ENCODE results near the gene GPR65.

GPR65 gene

DNA sequence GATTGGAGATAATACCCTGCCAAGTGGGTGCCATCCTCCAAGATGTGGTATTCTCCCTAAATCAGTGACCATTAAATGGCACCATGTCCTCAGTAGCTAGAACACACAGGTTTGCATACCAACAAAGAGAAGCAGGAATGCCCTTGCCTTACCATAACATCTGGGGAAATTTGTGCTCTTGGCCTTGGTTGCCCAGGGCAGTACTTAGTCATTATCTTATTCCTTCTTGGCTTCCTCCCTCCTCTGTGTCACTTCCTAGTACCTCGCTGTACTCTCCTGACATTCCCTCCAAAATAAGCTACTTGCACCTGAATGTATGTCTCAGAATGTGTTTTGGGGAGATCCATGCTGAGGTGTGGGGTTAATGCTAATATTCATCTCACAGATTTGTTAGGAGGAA, 43.4 kb downstream of the GPR65 start:
- no peak overlapping the region for H3K4me3 ChIP-seq (ENCODE audit: low read length, poor library complexity, severe bottlenecking)
- H3K4me2 ChIP-seq (ENCODE audit: low read depth, low read length, poor library complexity, severe bottlenecking) = no peak overlapping the region
- H3K9me3 ChIP-seq (ENCODE audit: insufficient read depth, low read depth, low read length) = no peaks in the 10 kb centered on the region
- no peaks in the 10 kb centered on the region for H3K79me2 ChIP-seq (ENCODE audit: insufficient read depth, low read length)
- TF ChIP-seq EZH2phosphoT487 (IDR thresholded peaks at IDR 0.05; ENCODE audit: borderline replicate concordance) (no peak), CTCF (conservative IDR thresholded peaks at IDR 0.05; ENCODE audit: low read length) (no peak)
- no peaks in the 10 kb centered on the region for H3F3A ChIP-seq (ENCODE audit: low read depth)
- H3K9ac ChIP-seq (ENCODE audit: low read depth, low read length, poor library complexity, severe bottlenecking) = no peak overlapping the region
- H3K27me3 ChIP-seq (ENCODE audit: insufficient read depth, low read length, poor library complexity, severe bottlenecking) = no peaks in the 10 kb centered on the region
- no peaks in the 10 kb centered on the region for H3K9me2 ChIP-seq (replicated peaks; ENCODE audit: low read depth, low read length)
- no peaks in the 10 kb centered on the region for H3K4me1 ChIP-seq (ENCODE audit: insufficient read depth, low read length, poor library complexity, severe bottlenecking)
- H3K36me3 ChIP-seq (ENCODE audit: insufficient read depth, low read length) = no peaks in the 10 kb centered on the region
- H4K20me1 ChIP-seq (ENCODE audit: insufficient read depth, low read length, poor library complexity, severe bottlenecking) = no peaks in the 10 kb centered on the region
- no peak overlapping the region for H2AFZ ChIP-seq (ENCODE audit: low read length)

DNA sequence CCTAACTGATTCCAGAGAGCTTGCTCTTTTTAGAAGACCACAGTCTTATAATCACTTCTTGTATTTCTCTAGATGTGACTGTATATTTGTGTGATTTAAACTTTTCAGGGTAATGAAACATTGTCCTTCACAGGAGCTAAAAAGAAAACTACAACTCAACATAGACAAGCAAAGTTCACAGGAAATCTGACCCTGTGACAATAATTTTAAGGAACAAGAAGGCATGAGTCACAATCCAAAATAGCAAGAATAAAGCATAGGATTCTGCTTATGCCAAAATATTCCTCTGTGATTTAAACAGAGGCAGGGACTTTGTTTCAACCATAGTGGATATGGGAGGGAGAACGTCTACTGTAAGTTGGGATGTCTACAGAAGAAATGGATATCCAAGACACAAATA, 44.3 kb downstream of the GPR65 start:
- no peak overlapping the region for H2AFZ ChIP-seq (ENCODE audit: low read length)
- no peaks in the 10 kb centered on the region for H4K20me1 ChIP-seq (ENCODE audit: insufficient read depth, low read length, poor library complexity, severe bottlenecking)
- TF ChIP-seq CTCF (conservative IDR thresholded peaks at IDR 0.05; ENCODE audit: low read length) (no peak), EZH2phosphoT487 (IDR thresholded peaks at IDR 0.05; ENCODE audit: borderline replicate concordance) (no peak)
- H3K9me2 ChIP-seq (replicated peaks; ENCODE audit: low read depth, low read length) = no peaks in the 10 kb centered on the region
- H3K9ac ChIP-seq (ENCODE audit: low read depth, low read length, poor library complexity, severe bottlenecking) = no peak overlapping the region
- H3K9me3 ChIP-seq (ENCODE audit: insufficient read depth, low read depth, low read length) = no peaks in the 10 kb centered on the region
- H3K79me2 ChIP-seq (ENCODE audit: insufficient read depth, low read length) = no peaks in the 10 kb centered on the region
- H3K4me2 ChIP-seq (ENCODE audit: low read depth, low read length, poor library complexity, severe bottlenecking) = no peak overlapping the region
- no peaks in the 10 kb centered on the region for H3K36me3 ChIP-seq (ENCODE audit: insufficient read depth, low read length)
- no peaks in the 10 kb centered on the region for H3K4me1 ChIP-seq (ENCODE audit: insufficient read depth, low read length, poor library complexity, severe bottlenecking)
- no peaks in the 10 kb centered on the region for H3F3A ChIP-seq (ENCODE audit: low read depth)
- H3K4me3 ChIP-seq (ENCODE audit: low read length, poor library complexity, severe bottlenecking) = no peak overlapping the region
- no peaks in the 10 kb centered on the region for H3K27me3 ChIP-seq (ENCODE audit: insufficient read depth, low read length, poor library complexity, severe bottlenecking)

GRCh38 chr14:88049936-88050335, 45.0 kb downstream of the GPR65 start:
- no peaks in the 10 kb centered on the region for H3K4me1 ChIP-seq (ENCODE audit: insufficient read depth, low read length, poor library complexity, severe bottlenecking)
- no peaks in the 10 kb centered on the region for H3K9me2 ChIP-seq (replicated peaks; ENCODE audit: low read depth, low read length)
- no peaks in the 10 kb centered on the region for H4K20me1 ChIP-seq (ENCODE audit: insufficient read depth, low read length, poor library complexity, severe bottlenecking)
- H3K27me3 ChIP-seq (ENCODE audit: insufficient read depth, low read length, poor library complexity, severe bottlenecking) = no peaks in the 10 kb centered on the region
- no peak overlapping the region for H2AFZ ChIP-seq (ENCODE audit: low read length)
- no peaks in the 10 kb centered on the region for H3F3A ChIP-seq (ENCODE audit: low read depth)
- H3K4me2 ChIP-seq (ENCODE audit: low read depth, low read length, poor library complexity, severe bottlenecking) = no peak overlapping the region
- H3K79me2 ChIP-seq (ENCODE audit: insufficient read depth, low read length) = no peaks in the 10 kb centered on the region
- H3K4me3 ChIP-seq (ENCODE audit: low read length, poor library complexity, severe bottlenecking) = no peak overlapping the region
- no peaks in the 10 kb centered on the region for H3K9me3 ChIP-seq (ENCODE audit: insufficient read depth, low read depth, low read length)
- no peaks in the 10 kb centered on the region for H3K36me3 ChIP-seq (ENCODE audit: insufficient read depth, low read length)
- no peak for TF ChIP-seq EZH2phosphoT487 (IDR thresholded peaks at IDR 0.05; ENCODE audit: borderline replicate concordance)
- no peak overlapping the region for H3K9ac ChIP-seq (ENCODE audit: low read depth, low read length, poor library complexity, severe bottlenecking)

DNA sequence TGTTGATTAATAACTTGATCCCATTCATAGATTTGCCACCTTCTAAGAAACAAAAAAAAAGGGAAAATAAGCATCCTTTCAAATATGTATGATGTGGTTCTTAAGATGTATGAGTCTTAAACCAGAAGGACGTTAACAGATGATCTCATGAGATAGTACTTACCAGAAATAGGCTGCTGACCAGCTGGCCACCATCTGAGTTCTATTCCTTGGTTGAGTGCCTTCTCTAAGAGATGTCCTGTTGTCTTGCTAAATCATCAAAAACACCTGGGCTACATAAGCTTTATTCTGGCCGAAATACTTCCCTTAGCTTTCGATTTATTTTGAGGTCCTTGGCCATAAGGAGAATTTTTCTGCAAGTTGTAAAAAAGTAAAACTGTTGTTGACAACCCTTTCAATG, 55.6 kb downstream of the GPR65 start:
- no peaks in the 10 kb centered on the region for H4K20me1 ChIP-seq (ENCODE audit: insufficient read depth, low read length, poor library complexity, severe bottlenecking)
- H3K9me2 ChIP-seq (replicated peaks; ENCODE audit: low read depth, low read length) = no peaks in the 10 kb centered on the region
- H3K79me2 ChIP-seq (ENCODE audit: insufficient read depth, low read length) = no peaks in the 10 kb centered on the region
- no peak overlapping the region for H3K9ac ChIP-seq (ENCODE audit: low read depth, low read length, poor library complexity, severe bottlenecking)
- H3K9me3 ChIP-seq (ENCODE audit: insufficient read depth, low read depth, low read length) = no peaks in the 10 kb centered on the region
- H2AFZ ChIP-seq (ENCODE audit: low read length) = no peak overlapping the region
- H3K4me3 ChIP-seq (ENCODE audit: low read length, poor library complexity, severe bottlenecking) = no peak overlapping the region
- H3K4me1 ChIP-seq (ENCODE audit: insufficient read depth, low read length, poor library complexity, severe bottlenecking) = no peaks in the 10 kb centered on the region
- no peak overlapping the region for H3K4me2 ChIP-seq (ENCODE audit: low read depth, low read length, poor library complexity, severe bottlenecking)
- H3K27me3 ChIP-seq (ENCODE audit: insufficient read depth, low read length, poor library complexity, severe bottlenecking) = no peaks in the 10 kb centered on the region
- no peaks in the 10 kb centered on the region for H3F3A ChIP-seq (ENCODE audit: low read depth)
- no peaks in the 10 kb centered on the region for H3K36me3 ChIP-seq (ENCODE audit: insufficient read depth, low read length)
- TF ChIP-seq CTCF (conservative IDR thresholded peaks at IDR 0.05; ENCODE audit: low read length) (no peak), EZH2phosphoT487 (IDR thresholded peaks at IDR 0.05; ENCODE audit: borderline replicate concordance) (no peak)
